ENCODE measurements around the gene IGIP.

Gene IGIP

GRCh38 chr5:140093179-140093578 lies 32.6 kb upstream of the IGIP start:
- TF ChIP-seq CTCF (IDR thresholded peaks at IDR 0.05; ENCODE audit: low read depth, low read length) = no peak

GRCh38 chr5:140093866-140094265 lies 31.9 kb upstream of the IGIP start:
- no peak overlapping the region for H3K4me3 ChIP-seq (ENCODE audit: low read depth, low read length)
- TF ChIP-seq CTCF (IDR thresholded peaks at IDR 0.05; ENCODE audit: low read depth, low read length) = no peak

More at GRCh38 chr5:140093179-140093578, 32.6 kb upstream of the IGIP start:
- no peak overlapping the region for H3K4me3 ChIP-seq (ENCODE audit: low read depth, low read length)

- TF ChIP-seq CTCF (IDR thresholded peaks at IDR 0.05; ENCODE audit: low read depth, low read length) = no peak
- H3K4me3 ChIP-seq (ENCODE audit: low read depth, low read length) = no peak overlapping the region
Measured at GRCh38 chr5:140094889-140095288, 30.8 kb upstream of the IGIP start.

- no peak overlapping the region for H3K4me3 ChIP-seq (ENCODE audit: low read depth, low read length)
- TF ChIP-seq CTCF (IDR thresholded peaks at IDR 0.05; ENCODE audit: low read depth, low read length) = no peak
Measured at GRCh38 chr5:140101179-140101578, 24.6 kb upstream of the IGIP start.

- H3K4me3 ChIP-seq (ENCODE audit: low read depth, low read length) = no peak overlapping the region
- no peak for TF ChIP-seq CTCF (IDR thresholded peaks at IDR 0.05; ENCODE audit: low read depth, low read length)
Measured at GRCh38 chr5:140103154-140103553, 22.6 kb upstream of the IGIP start.

GRCh38 chr5:140104100-140104499 lies 21.6 kb upstream of the IGIP start:
- H3K4me3 ChIP-seq (ENCODE audit: low read depth, low read length) = no peak overlapping the region
- TF ChIP-seq CTCF (IDR thresholded peaks at IDR 0.05; ENCODE audit: low read depth, low read length) = no peak

- TF ChIP-seq CTCF (IDR thresholded peaks at IDR 0.05; ENCODE audit: low read depth, low read length) = no peak
- no peak overlapping the region for H3K4me3 ChIP-seq (ENCODE audit: low read depth, low read length)
Measured at GRCh38 chr5:140106101-140106500, 19.6 kb upstream of the IGIP start.
